ENCODE results near the gene EEFSEC.

The EEFSEC gene

DNA sequence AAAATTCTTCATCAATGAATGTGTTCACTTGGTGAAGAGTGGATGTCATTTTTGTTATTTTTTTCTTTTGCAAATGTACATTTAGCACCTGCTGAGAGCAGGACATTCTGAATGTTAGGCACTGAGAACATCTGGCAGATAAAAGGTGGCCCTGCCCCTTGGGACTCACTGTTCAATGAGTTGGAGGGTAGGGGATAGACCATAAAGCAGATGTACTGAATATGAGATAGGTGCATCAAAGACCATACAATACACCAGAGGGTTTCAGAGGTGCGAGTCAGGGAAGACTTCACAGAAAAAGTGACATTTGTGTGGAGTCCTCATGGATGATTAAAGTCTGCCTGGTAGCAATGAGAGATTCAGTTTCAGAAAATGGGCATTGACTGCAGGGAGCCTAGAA lies 34.2 kb downstream of the EEFSEC start:
- no peak for DNase-seq

GRCh38 chr3:128188326-128188725 lies 35.0 kb downstream of the EEFSEC start:
- no peak for DNase-seq

DNA sequence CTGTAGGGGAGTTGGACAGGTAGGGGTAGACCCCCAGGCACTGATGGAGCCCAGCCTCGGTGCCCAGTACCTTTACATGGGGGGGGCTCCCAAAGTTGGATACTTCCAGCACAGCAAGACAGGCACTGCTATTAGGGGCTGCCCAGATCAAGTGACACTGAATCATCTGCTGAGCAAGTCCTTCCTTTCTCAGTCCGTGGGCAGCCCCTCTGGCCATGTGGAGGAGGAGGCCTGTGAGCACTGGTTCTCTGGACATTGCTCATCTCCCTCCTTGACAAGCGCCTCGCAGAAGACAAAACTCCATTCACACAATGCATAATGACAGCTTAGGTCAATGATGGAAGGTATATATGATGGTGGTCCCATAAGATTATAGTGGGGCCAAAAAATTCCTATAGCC lies 35.7 kb downstream of the EEFSEC start:
- no peak for DNase-seq

GRCh38 chr3:128190501-128190900 lies 37.2 kb downstream of the EEFSEC start:
- DNase-seq = no peak

DNA sequence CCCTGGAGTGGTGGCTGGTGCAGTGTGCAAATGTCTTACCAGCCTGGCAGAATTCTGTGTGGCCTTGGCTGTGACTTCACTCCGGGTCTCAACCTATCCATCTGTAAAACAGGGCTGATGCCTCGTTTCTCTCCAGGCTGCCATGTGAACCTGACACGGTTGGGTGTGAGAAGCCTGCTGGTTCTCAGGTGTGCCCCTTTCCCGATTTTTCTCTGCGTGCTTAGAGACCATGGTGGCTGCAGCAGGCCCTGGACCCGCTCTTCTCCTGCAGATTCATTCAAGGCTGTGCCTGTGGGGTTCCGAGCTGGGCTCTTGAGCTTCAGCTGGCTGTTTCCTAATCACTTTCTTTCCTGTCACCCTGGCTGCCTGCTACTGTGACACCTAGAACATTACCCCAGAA lies 38.9 kb downstream of the EEFSEC start:
- no peak for DNase-seq

DNA sequence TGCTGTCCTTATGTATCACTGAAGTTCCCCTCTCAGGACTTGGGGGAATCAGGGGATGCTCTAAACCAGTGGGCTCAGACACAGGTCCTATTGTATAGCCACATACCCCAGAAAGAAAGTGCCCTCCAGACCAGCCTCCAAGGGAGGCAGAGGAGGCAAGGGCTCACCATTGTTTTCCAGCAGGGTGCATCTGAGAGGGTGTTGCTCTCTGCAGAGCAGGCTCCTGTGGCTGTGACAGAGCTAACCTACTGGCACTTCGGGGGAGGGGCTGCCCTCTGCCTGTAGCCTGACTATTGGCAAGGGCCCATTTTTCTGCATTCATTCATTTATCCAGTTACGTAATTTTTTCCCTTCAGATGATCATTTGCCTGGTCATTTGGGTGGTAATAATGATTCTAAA lies 39.9 kb downstream of the EEFSEC start:
- DNase-seq = no peak

DNA sequence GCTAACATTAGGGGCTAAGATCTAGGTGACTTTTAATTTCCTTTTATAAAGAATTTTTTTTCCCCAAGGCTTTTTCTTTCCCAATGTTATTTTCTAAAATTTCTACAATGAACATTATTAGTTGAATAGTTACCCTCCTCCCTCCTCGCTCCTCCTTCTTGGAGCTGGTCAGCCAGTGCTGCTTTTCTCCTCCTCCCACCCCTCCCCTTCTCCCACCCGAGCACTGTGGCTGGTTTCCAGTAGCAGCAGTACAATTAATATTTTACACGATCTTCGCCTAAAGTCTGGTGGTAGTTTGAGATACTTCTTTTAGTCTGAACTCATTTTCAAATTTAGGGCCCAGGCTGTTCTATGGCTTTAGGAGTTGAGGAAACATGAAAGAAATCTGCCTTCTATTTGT lies 41.6 kb downstream of the EEFSEC start:
- DNase-seq = no peak

GRCh38 chr3:128195369-128195768 lies 42.1 kb downstream of the EEFSEC start:
- no peak for DNase-seq

GRCh38 chr3:128195802-128196201 lies 42.5 kb downstream of the EEFSEC start:
- no peak for DNase-seq

DNA sequence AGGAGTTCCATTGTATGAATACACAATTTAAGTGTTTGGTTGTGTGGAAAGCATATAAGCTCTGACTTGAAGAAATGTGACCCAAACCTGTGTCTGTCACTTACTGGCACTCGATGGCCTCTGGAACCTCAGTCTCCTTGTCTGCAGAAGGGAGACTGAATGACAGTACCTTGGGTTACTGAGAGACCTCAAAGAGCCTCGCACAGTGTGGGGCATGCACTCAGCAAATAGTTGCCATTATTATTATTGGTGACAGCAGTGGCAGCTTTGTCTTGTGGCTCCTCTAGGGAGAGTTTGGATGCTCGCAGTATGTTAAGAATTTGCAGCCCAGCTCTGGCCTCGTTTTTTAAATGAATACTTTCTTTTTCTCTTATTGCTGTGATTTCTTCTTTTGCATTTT lies 43.4 kb downstream of the EEFSEC start:
- no peak for DNase-seq

DNA sequence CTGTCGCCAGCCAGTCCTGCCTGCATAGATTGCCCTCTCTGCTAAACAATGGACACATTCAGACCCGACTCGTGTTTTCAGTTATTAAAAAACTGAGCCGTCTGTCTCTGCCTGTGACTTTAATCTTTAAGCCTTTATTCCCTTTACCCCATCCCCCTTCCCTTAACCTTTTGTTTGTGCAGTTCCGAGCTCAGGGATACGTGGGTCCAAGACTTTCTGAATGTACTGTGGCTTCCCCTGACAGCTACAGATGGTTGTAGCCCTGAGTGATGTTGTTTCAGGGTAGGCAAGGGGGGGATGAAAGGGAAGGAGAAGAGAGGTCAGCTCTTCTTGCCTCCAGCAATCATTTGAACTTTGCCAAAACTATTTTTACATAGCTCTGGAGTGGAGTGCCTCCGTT lies 44.6 kb downstream of the EEFSEC start:
- no peak for DNase-seq

- no peak for DNase-seq
Observed at GRCh38 chr3:128198313-128198712, 45.0 kb downstream of the EEFSEC start.

DNA sequence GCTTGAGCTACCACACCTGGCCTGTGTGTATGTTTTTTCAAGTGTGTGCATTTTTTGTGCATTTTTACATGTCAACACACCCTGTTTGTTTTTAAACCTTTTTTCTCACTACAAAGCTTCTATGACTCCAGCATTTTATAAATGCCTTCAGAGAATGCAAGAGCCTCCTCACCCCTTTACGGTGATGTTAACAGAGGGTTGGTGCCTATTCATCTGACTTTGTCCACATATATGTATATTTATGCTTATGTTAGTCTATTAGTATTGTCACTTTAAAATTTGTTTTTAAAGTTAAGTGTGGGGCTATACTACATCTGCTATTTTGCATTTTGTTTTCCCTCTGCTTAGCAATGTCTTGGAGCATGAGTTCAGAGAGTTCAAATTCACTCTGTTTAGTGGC lies 45.8 kb downstream of the EEFSEC start:
- no peak for DNase-seq

DNA sequence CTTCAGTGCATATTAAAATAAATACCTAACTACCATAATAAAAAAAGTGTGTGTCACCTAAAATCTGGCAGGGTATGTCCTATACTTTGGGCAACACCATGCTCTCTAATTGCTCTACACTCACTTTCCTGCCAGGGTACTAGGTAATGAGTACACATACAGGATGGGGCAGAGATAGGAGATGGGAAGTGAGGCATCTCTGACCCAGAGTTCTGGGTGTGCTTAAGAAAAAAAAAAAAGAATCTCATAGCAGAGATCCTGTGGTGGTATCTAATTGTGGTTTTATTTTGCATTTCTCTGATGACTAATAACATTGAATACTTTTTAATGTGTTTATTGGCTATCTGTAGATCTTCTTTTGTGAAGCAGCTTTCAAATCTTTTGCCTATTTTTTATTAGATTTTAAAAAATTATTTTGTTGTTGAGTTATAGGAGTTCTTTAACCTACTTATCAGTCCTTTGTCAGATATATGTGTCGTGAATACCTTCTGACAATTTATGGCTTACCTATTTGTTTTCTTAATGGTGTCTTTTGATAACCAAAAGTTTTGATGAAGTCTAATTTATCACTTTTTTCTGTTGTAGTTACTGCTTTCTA lies 48.0 kb downstream of the EEFSEC start:
- no peak for DNase-seq

DNA sequence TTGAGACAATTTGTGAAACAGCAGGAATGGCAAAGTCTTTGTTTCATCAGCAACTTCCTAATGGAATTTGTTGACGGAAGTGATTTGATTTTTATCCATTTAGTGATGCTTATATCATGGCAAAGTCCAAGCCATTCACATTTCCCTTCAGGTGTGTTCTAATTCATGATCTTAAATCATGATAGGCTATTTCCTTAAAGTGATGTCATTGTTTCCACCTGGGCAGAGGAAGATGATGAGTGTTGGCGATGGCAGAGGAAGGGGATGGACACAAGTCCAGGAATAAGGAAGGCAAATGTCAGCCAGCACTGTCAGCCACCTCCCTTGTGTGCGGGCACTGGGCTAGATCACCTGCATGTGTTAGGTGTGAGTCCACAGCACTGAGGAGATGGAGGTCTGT lies 49.9 kb downstream of the EEFSEC start:
- no peak for DNase-seq

DNA sequence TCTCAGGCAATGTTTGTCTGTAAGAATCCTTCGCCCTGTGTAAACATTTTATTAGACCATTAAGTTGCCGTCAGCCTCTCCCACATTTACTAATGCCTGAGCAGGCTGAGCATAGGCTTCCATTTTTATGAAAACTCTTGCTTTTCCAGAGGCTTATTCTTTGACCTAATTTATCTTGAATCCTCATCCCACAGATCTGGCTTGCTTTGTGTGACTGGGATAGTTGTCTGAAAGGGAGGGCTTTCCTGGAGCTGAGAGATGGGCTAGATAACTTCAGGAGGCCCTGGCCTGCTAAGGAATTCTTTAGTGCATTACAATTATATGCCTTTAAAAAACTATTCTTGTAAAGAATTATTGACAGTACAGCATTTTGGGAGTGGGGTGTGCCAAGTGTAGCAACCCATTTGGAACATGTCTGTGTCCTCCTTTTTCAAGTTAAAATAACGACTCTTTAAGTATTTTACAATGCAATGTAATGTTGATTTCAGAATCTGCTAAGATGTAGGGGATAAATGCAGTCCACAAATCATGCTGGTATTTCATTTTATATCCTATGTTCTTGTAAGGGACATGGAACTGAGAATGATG lies 52.4 kb downstream of the EEFSEC start:
- DNase-seq = no peak

DNA sequence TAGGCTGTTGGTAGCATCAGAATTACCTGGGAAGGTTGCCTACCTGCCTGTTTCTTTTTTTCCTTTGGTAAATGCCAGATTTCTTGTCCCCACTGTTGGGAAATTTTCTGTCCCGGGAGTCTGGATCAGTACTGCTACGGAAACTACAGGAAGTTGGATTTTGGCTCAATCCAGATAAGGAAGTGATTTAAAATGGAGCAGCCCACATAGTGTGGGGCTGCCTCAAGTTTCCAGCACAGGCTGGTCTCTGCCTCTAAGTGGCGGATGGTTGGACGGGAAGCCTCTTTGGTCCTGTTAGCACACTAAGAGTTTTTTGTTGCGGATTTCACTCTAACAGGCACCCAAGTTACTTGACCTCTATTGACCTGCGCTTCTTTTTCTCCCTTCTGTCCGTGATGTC lies 54.7 kb downstream of the EEFSEC start:
- no peak for DNase-seq

DNA sequence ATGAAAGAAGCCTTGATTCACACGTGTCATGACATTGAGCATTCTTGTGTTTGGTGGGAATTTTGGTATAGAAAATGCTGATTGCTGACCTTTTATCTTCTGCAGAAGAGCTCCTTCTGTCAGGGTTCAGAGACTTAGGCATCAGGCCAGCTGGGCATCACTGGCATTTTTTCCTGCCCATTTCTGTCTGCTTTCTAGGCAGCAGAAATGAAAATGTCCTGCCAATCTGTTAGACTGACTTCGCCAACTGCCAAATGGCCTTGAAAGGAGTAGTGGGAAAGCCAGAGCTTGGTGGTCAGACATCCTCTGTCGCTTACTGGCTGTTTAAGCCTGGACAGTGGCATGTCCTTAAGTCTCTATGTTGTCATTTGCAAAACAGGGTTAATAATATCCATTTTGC lies 57.4 kb downstream of the EEFSEC start:
- DNase-seq = no peak

DNA sequence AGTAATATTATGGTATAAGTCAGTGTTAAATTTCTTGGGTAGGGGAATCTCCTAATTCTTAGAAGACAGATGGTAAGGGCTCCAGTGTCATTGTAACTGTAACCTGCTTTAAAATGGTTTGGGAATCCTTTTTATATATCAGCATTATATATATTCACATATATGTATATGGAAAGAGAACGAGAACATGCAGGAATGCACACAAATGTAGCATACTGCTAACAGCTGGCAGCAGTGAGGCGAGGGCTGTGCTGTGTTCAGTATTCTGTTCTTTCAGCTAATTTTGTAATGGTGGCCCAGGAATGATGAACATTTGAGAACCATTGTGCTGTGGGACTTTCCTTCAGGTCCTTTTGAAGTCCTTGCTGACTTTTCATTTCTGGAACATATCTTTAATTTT lies 60.8 kb downstream of the EEFSEC start:
- DNase-seq = no peak

GRCh38 chr3:128215290-128215689 lies 62.0 kb downstream of the EEFSEC start:
- no peak for DNase-seq

GRCh38 chr3:128215800-128216495 lies 62.7 kb downstream of the EEFSEC start:
- DNase-seq = no peak

GRCh38 chr3:128217702-128218547 lies 64.6 kb downstream of the EEFSEC start:
- DNase-seq = no peak

- DNase-seq = no peak
Observed at GRCh38 chr3:128218548-128219257, 65.4 kb downstream of the EEFSEC start.

Data from retina (tissue), 1 donor.